COLO668 (cell line): ENCODE measurements around the gene GLRA2.

Source experiments
- DNase-seq: peaks from one replicate; lab custom pipeline; 2025; ENCODE audit not compliant: unreplicated experiment; lab: John Stamatoyannopoulos, UW

GLRA2 gene

DNA sequence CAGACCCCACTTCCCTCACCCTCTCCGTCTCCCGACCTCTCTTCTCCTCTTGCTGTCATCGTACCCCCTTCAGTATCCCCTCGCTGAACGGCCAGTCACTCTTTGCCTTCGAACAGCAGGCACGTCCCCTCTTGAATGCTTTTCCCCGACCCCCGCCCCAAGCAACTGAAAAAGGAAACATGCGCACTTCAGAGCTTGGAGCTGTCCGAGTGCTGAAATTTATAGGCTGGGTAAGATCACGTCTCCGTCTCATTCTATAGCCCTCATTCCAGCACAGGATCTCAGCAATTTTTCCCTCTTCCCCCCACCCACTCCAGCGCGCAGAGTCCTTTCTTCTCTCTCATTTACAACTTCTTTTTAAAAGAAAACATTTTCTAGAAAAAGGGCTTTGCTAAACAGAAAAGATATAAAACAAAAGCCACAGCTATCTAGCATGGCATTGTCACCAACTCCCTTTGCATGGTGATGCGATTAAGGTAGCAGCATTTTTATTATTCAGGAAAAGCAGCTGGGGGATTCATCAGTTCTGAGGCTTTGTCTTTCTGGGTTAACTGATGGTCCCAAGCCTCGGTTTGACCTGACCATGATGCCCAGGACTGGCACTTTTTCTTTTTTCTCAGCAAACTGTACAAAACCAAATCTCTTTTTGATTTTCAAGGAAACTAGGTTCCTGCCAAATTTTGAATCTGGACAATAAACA, at the start of gene GLRA2:
TSS of gene GLRA2 (plus strand) at position 247 of the 700 bp plus-strand sequence. CDS start 522 bp downstream, outside the sequence.
- no peak for DNase-seq

DNA sequence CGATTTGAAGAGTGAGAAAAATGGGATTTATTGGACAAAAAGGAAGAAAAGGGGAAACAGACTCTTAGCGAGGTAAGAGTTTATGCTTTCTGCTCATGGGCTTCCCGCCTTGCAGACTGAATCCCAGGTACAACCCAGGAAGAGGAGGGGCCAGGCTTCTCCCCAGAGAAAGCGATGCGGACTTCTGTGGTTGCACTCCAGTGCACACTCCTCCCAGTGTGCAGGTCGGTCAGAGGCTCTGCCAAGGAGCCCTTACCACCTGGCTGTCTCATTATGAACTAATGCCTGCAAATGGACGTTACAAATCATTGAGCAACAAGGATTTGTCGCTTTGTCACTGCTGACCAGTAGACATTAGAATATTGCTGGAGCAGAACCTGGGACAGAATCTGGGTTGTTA, 39.9 kb upstream of the GLRA2 start:
- DNase-seq = no peak

DNA sequence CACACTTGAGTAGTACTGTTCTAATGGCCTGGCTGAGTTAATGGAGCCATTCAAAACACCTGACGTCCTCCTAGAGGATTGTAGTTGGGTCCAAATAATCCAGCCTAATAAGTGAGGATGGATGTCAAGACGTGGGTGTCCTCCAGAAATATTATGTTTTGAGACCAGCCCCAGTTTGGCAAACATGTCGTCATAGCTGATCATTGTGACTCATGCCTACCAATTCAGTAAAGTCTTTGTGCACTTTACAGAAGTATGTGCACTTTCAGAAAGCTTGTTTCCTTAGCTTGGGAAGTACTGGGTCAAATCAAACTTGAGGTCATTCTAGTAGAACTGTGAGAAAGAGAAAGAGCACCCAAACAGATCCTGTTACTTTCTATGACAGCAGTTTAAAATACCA, 37.6 kb upstream of the GLRA2 start:
- DNase-seq = no peak

DNA sequence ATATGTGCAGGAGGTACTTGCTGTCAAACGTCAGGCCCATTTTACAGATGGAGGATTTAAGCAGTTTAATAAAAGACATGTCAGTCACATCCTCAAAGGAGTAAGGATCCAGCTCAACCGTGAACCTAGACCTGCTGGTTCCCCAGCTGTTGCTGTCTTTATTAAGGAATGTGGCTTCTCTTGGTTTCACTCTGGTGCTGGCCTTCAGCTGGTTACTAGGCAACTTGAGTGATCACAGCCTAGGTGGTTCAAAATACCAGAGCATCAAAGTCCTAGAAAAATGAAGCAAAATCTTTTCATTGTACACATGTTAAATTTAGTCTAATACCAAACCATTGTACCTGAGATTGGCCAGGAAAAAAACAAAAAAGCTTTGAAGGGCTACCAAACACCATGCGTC, 32.7 kb upstream of the GLRA2 start:
- DNase-seq = no peak

DNA sequence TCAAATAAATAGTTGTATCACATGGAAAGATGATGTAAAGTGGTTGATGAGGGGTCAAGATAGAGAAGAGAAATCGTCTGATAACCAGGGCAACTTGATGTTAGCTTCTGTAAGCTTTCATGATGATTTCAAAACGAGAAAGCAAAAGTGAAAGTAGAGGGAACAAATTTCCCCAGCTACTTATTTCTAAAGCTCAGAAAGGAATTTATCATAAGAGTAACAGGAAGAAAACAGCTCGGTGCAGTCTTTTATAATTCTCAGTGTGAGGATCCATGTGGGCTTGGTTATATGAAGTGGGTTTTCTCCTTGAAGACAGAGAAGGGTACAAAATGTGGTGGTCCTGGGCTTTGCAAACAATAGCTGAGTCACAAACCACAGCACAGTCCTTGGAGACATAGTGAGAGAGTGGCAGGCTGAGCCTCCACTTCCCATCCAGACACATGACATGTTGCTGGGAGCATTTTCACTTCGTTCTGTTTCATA, 32.1 kb upstream of the GLRA2 start:
- DNase-seq = no peak

DNA sequence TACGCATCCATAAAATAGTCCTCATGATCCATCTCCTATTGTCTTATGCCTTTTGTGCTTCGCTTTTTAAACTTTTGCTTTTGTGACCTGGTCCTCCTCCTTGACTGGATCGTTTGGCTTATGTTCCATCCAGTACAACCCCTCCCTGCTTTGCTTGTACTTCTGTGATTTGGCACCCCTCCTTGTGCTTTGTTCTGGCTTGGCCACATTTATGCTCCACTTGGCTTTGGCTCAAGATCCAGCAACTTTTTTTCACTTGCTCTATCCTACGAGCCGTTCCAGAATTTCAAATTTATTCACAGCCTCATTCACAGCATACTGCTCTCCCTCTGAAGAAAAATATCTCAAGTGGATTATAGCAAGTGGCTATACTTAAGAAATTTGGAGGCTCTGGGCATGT, 28.0 kb upstream of the GLRA2 start:
- no peak for DNase-seq

DNA sequence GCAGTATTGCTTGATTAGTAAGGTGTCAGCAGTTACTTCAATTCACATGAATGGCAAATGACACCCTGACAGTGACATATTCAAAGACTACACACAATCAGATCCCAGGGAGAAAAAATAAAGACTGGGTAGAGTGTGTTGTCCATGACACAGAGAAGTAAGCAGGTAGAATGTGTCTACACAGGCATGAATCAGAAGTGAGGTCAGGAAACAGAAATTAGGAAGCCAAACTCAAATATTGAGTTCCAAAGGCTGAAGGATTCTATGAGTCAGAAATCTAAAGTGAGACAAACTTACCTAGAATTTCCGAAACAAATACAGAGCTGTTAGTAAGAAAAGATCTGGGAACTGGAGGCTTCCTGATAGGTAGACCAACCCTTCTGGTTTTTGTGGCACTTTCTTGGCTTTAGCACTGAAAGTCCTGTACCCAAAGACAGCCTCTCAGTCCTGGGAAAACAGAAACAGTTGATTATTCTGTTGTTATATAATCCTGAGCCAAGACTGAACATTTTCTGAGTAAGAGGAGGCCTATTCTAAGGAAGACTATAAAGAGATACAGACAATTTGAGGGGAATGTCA, 24.3 kb upstream of the GLRA2 start:
- DNase-seq = no peak

DNA sequence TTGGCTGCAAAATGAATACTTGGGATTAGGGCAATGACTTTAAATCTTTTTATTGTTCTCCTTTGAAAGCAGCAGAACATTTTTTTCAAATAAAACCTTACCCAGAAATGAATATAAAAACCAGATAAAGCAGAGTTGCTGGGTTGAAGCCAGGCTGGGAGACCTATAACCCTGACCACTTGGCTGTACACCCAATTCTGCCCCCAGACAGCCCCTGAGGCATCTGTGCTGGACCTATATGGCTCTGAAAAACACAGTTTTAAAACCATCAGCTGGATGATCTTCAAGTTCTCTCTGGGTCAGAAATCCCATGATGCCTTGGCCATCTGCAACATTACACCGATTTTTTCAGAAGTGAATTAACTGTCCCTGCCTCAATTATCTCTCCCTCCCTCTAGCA, 23.7 kb upstream of the GLRA2 start:
- DNase-seq = no peak

DNA sequence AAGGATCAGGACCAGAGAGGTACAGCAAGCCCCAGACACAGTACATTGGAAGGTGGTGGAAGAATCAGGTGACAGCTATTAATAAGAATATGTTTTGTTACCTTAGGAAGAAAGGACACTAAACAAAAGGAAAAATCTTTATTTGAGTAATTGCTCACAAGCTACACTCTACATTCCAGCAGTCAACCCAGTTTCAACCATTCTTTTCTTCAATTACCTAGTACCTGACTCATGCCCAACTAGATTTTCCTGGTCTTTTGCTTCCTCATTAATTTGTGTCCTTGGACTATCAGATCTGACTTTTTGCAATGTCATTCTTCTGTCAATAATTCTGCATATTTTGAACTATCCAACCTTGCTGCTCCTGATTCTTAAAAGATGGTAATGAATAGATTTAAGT, 22.5 kb upstream of the GLRA2 start:
- DNase-seq = no peak

DNA sequence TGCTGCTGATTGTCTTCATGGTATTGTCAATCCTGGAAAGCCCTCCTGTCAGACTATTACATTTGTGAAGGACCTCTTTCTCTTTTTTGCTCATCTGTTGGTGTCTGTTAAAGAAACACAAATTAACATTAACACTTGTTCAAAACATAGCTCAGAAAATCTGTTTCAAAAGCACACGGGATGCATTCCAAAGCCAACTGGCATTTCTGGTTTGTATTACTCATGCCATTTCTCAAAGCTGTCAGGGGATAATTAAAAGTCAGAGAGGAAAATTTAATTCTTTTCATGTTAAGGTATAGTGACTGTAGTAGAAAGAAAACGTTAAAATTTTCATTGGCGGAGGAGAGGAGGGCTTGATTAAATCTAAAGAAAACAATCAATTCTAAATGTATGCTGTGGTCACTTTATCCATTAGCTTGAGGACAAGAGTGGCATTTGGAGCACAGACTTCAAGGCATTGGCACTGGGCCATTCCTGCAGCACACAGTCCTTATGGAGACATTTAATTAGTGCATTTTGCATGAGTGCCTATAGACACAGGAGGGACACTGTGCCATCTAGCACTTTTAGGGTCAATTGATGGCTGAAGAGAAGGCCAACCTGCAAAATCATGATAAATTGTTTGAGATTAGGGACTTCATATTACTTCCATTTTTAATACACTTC, 21.2 kb upstream of the GLRA2 start:
- no peak for DNase-seq

DNA sequence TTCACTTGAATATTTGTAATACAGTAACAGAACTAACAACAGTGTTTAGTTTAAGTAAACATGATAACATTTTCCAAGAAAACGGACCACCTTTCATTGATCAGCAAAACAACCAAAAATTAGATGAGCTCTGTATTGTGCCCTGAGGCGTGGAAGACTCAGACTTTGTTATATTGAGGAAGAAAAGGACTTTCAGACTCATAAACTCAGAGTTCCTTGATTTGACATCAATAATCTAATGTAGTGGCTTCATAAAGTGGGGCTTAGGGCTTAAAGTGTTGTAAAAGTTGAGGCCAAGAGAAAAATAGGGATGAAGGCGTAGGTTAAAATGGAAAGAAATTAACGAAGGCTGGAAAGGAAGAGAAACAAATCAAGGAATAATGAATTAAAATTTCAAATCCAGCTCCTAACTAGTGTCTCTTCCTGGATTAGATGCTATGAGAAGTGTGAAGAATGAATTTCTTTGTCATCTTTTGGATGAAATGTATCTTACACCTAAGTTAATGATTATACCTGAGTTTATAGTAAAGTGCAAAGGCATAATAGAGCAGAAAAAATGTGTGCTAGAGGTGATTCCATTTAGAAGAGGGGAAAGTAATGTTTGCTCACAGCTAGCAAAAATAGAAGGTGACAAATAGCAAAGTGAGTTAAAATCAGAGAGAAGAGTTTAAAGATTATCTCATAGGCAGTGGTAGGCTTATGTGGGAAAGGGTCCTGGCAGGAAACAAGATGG, 19.8 kb upstream of the GLRA2 start:
- DNase-seq = no peak

DNA sequence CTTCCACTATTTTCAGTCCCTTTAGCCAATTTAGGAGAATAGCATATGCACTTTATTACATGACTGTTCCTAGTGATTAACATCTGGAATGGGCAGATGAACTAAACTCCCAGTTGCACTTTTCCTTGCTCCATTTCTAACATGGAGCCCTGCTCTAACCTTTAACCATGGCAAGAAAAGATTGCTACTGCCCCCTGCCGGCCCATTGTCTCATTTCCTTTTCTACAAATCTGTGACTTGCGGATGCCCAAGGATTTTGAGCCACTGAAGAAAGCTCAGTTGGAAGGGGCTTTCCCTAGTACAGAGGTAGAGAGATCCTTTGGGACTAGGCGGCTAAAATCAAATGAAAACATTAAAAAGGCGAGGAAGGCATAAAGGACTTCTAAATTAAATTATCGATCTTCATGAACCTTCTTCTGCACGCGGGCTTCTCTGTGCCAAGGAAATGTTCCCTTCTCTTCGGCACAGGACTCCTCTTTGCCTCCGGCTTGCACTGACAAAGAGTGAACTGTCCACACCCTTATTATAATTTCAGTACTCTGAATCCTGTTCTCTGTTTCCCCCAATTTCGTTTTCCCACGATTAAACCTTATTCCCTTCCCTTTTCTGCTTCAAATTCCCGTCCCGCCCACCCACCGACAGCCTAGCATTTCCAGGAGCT, 577 bp upstream of the GLRA2 start:
- DNase-seq = peak; percentile 41

DNA sequence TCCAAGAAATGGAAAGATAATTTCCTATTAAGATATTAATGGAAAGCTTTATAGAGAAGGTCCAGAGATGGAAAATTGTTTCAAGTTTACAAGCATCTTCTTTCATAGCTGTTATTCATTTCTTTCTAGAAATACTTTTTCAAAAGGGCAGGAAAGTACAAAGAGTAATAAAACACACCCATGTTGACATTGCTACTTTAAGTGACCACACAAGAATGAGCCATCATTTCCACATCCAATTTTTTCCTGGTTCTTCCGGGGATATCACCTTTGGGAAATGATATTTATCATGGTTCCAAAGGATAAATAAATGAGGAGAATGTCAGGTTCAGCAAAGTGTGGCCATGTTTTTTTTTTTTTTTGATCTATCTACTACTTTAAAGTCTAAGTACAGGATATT, 4.5 kb downstream of the GLRA2 start:
- no peak for DNase-seq

DNA sequence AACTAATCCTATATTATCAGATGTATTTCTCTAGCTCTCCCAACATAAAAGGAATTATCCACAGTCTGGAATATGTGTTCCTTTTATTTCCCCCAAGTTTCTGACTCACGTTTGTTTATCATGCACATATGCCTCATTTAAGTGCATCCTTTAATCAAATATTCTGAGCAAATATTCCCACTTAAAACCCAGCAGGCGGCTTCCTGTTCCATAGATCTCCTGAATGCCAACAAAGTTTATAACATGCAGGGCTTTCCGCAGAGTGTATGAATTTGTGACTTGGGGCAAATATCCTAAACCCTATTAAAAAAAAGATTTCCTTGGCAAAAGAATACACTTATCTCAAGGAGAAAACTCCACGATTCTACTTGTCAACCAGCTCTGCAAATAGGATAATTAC, 16.9 kb downstream of the GLRA2 start:
- DNase-seq = peak; percentile 1

DNA sequence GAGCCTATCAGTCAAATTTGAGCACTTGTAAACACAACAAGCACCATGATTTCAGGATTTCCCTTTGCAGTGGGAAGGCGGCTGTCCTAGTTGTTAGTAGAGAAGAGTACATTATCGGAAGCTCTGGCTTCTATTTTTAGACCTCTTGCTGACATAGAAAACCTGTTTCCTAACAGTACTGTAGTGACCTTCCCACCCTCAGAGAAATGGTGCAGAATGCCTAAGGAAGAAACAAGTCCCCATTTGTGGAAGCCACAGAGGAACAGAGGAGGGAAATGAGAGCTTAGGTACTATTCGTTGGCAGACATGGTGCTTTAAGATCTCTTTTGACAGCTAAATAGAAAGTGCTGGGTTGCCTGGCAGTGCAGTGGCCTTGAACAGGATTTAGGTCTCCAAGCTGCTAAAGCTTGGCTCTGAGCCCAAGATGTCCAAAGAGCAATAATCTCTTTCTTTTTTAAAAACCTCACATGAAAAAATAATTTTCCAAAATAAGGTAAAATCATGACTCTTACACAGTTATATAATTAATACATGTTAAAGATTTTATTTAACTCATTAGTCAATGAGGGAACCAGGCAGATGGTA, 24.9 kb downstream of the GLRA2 start:
- DNase-seq = no peak

DNA sequence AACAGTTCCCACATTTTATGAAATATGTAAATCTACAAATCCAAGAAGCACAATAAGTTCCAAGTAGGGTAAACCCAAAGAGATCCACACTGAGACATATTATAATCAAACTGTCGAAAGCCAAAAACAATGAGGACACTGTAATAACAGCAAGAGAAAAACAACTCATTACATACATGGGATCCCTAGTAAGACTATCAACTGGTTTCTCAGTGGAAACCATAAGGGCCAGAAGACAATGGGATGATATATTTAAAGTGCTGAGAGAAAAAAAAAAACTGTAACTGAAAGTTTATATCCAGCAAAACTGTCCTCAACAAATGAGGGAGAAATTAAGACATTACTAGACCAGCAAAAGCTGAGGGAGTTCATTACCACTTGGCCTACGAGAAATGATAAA, 34.7 kb downstream of the GLRA2 start:
- DNase-seq = no peak

DNA sequence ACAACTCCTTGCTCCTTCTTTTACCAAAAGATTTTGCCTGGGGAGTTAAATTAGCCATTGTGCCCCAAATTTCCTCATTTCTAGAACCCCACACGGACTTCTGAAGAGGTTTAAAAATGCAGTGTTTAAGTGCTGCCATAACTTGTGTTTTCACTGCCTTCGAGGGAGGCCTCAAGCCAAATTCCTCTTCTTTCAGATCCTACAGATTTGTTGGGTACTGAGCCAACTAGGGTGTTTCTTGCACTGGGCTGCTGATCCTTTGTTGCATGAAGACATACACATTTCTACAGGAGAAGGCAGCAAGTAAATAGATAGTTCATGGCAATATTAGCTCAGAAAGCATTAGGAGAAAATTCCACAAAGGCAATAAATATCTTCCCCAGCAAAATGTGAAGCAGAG, 43.8 kb downstream of the GLRA2 start:
- DNase-seq = no peak

DNA sequence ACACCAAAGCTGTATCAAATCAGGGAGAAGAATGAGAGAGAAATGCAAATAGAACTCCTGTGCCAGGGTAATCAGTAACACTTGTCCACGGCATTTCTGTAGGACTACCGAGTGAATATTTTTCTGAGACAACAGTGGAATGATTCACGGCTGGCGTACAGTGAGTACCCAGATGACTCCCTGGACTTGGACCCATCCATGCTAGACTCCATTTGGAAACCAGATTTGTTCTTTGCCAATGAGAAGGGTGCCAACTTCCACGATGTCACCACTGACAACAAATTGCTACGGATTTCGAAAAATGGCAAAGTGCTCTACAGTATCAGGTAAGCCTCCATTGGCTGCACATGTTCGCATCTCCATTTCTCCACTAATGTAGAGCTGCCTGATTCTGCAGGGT, 51.7 kb downstream of the GLRA2 start:
- no peak for DNase-seq

DNA sequence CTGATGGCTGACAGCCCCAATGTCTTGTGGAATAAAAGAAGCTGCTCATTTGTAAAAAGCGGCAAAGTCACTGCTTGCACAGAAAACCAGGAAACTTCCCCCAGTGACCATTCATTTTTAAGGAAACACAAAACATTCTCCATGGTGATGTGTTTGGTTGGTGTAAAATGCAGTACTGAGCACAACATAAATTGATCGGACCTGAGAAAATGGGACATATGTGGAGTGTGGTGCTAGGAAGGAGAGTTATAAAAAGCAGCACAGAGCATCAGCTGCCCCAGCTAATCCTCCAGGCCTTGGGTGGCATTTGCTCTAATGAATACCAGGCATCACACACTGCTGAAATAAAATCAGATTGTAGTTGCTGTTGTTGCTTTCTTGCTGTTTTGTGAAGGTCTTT, 55.2 kb downstream of the GLRA2 start:
- no peak for DNase-seq

DNA sequence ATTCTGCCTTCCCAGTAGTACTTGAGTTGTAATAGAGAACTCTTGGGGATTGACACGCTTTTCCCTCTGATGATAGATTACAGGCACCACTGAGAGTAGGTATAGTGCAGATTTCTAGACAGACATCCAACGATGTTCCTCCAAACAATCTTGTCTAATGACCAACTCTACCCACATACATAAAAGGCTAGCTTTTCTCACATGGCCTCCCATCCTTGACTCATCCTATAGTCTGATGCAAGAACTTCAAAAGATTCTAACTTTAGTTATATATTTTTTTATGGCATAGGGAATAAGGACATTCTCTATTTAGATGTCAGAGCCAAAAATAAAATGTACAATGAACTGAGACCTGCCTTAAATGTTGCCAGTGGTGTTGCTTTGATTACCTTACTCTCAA, 60.9 kb downstream of the GLRA2 start:
- DNase-seq = no peak
